CD4-positive, alpha-beta T cell treated with Interleukin-6 at 100 ng/mL for 8 hours (primary cell): ENCODE data around the gene ADRM1.

Experiments
- DNase-seq: peaks from one replicate; pipeline ENCODE4 v3.0.0-alpha.2; 2020; ENCODE audit warnings: mixed read lengths, low spot score

ADRM1 gene

GRCh38 chr20:62355878-62356588 lies 53.2 kb downstream of the ADRM1 start:
- no peak for DNase-seq

- no peak for DNase-seq
Observed at GRCh38 chr20:62356589-62357186, 53.9 kb downstream of the ADRM1 start.

GRCh38 chr20:62357187-62357667 lies 54.4 kb downstream of the ADRM1 start:
- DNase-seq, result no peak

GRCh38 chr20:62357681-62358080 lies 54.9 kb downstream of the ADRM1 start:
- no peak for DNase-seq
